Right atrium auricular region (tissue), 2 donors: ENCODE measurements around the gene BTG1. TPM values are rescaled to one million over a fixed set of nuclear protein-coding genes. Genes with fewer than 3 reads are reported as not detected.

Experiments used
- DNase-seq: peaks from one replicate; pipeline ENCODE4 v3.0.0-alpha.2; 2019; ENCODE audit warnings: low spot score
- H3K27ac ChIP-seq, 2 donors: fragments of 200-600 bp; sonication (generic); 1 replicate in 1 of 2; 2 replicates in 1 of 2; pipeline ENCODE4 v1.5.1; 2016 to 2019
- H3K27me3 ChIP-seq, 2 donors: fragments of 200-600 bp; sonication (generic); one replicate each; pipeline versions ENCODE4 v1.5.1 to v1.6.0; 2017 to 2019
- H3K36me3 ChIP-seq: fragments of 200-600 bp; sonication (generic); one replicate; pipeline ENCODE4 v1.5.1; 2016
- H3K4me1 ChIP-seq, 2 donors: fragments of 200-600 bp; sonication (generic); one replicate each; pipeline versions ENCODE4 v1.5.1 to v1.6.0; 2017 to 2019
- H3K4me3 ChIP-seq, 2 donors: fragments of 200-600 bp; sonication (generic); 1 replicate in 1 of 2; 2 replicates in 1 of 2; pipeline ENCODE4 v1.5.1; 2017 to 2019; ENCODE audit warnings: mild to moderate bottlenecking in 1 of 2, moderate library complexity in 1 of 2
- H3K9me3 ChIP-seq, 2 donors: fragments of 200-600 bp; sonication (generic); one replicate each; pipeline ENCODE4 v1.5.1; 2019
- CTCF ChIP-seq, 2 donors: fragments of 200-600 bp; sonication (generic); IDR thresholded peaks; one replicate each; pipeline ENCODE4 v1.5.1; 2019; ENCODE audit warnings: antibody characterized with exemption in 2 of 2
- total RNA-seq, 2 donors: library from RNA; depleted of rRNA; stranded (reverse); fragments of >200 nt; gene quantifications; one replicate each; pipeline ENCODE4 v1.1.0, GENCODE V29; 2016

The BTG1 gene
- total RNA-seq, 2 donors from 2014 or later = 51.2 to 61.6 TPM

- no peak for TF ChIP-seq CTCF (IDR thresholded peaks at IDR 0.05)
- H3K4me3 ChIP-seq = peak overlapping the region; percentile 84 to 100
- DNase-seq = no peak
- peaks cover 0 to 42% of the 10 kb centered on the region in 2 donors for H3K4me1 ChIP-seq
- H3K27me3 ChIP-seq = no peaks in the 10 kb centered on the region
- peak overlapping the region; percentile 99 to 100 for H3K27ac ChIP-seq
- H3K36me3 ChIP-seq = peaks cover 53% of the 10 kb centered on the region
- no peaks in the 10 kb centered on the region for H3K9me3 ChIP-seq
These were observed 5.5 kb downstream of the BTG1 start for GRCh38 chr12:92140156-92140555.

- TF ChIP-seq CTCF (IDR thresholded peaks at IDR 0.05) = no peak
- peak overlapping the region; percentile 84 to 100 for H3K4me3 ChIP-seq
These were observed 6.0 kb downstream of the BTG1 start for GRCh38 chr12:92139634-92140150.

GRCh38 chr12:92138626-92139025 lies 7.0 kb downstream of the BTG1 start:
- Histone ChIP-seq H3K27me3 (no peaks in the 10 kb centered on the region), H3K27ac (peak overlapping the region; percentile 99 to 100), H3K36me3 (peaks cover 38% of the 10 kb centered on the region), H3K4me1 (peaks cover 0 to 57% of the 10 kb centered on the region in 2 donors), H3K4me3 (peak overlapping the region; percentile 84 to 100), H3K9me3 (no peaks in the 10 kb centered on the region)
- no peak for TF ChIP-seq CTCF (IDR thresholded peaks at IDR 0.05)
- no peak for DNase-seq

More at GRCh38 chr12:92139634-92140150, 6.0 kb downstream of the BTG1 start:
- Histone ChIP-seq H3K36me3 (peaks cover 48% of the 10 kb centered on the region), H3K9me3 (no peaks in the 10 kb centered on the region), H3K4me1 (peaks cover 0 to 47% of the 10 kb centered on the region in 2 donors), H3K27me3 (no peaks in the 10 kb centered on the region), H3K27ac (peak overlapping the region; percentile 99 to 100)
- DNase-seq = no peak

GRCh38 chr12:92138144-92138543 lies 7.5 kb downstream of the BTG1 start:
- Histone ChIP-seq H3K27ac (peak overlapping the region; percentile 99 to 100), H3K4me3 (peak overlapping the region; percentile 84 to 100), H3K36me3 (peaks cover 33% of the 10 kb centered on the region), H3K9me3 (no peaks in the 10 kb centered on the region), H3K27me3 (no peaks in the 10 kb centered on the region), H3K4me1 (peaks cover 0 to 62% of the 10 kb centered on the region in 2 donors)
- TF ChIP-seq CTCF (IDR thresholded peaks at IDR 0.05) = no peak
- no peak for DNase-seq

- H3K36me3 ChIP-seq = peaks cover 23% of the 10 kb centered on the region
- H3K9me3 ChIP-seq = no peaks in the 10 kb centered on the region
- H3K4me3 ChIP-seq = peak overlapping the region; percentile 84 to 100
- no peak for DNase-seq
- peaks cover 0 to 72% of the 10 kb centered on the region in 2 donors for H3K4me1 ChIP-seq
- TF ChIP-seq CTCF (IDR thresholded peaks at IDR 0.05) = no peak
- H3K27ac ChIP-seq = peak overlapping the region; percentile 99 to 100
- no peaks in the 10 kb centered on the region for H3K27me3 ChIP-seq
These were observed 8.5 kb downstream of the BTG1 start for GRCh38 chr12:92136965-92137721.
